Esophagus muscularis mucosa (tissue), 4 donors: Measurements from ENCODE around the gene HBP1. TPM values are rescaled to one million over a fixed set of nuclear protein-coding genes. Genes with fewer than 3 reads are reported as not detected.
A peak's percentile ranks its signal among the peaks of the same experiment; 100 is the strongest.

Experiments
- DNase-seq: peaks from one replicate; pipeline ENCODE4 v3.0.0-alpha.2; 2017; ENCODE audit errors: extremely low spot score
- H3K27ac ChIP-seq, 4 donors: fragments of 200-600 bp; sonication (generic); replicated peaks in 1 of 4; 1 replicate in 3 of 4; 2 replicates in 1 of 4; pipeline ENCODE4 v1.5.1; 2016 to 2019; ENCODE audit warnings: mild to moderate bottlenecking in 1 of 4
- H3K27me3 ChIP-seq, 4 donors: fragments of 200-600 bp; sonication (generic); one replicate each; pipeline versions ENCODE4 v1.5.1 to v1.6.0; 2016 to 2019
- H3K36me3 ChIP-seq, 4 donors: fragments of 200-600 bp; sonication (generic); one replicate each; pipeline ENCODE4 v1.5.1; 2016 to 2019
- H3K4me1 ChIP-seq, 4 donors: fragments of 200-600 bp; sonication (generic); one replicate each; pipeline ENCODE4 v1.5.1; 2016 to 2019
- H3K4me3 ChIP-seq, 4 donors: fragments of 200-600 bp; sonication (generic); 1 replicate in 2 of 4; 2 replicates in 2 of 4; pipeline ENCODE4 v1.5.1; 2016 to 2019; ENCODE audit warnings: mild to moderate bottlenecking in 4 of 4, moderate library complexity in 1 of 4
- H3K9me3 ChIP-seq, 4 donors: fragments of 200-600 bp; sonication (generic); 1 replicate in 3 of 4; 2 replicates in 1 of 4; pipeline ENCODE4 v1.5.1; 2016 to 2019
- CTCF ChIP-seq, 3 experiments: fragments of 200-600 bp in 2 of 3; fragments of 450-650 bp in 1 of 3; sonication (generic) in 2 of 3; IDR thresholded peaks; one replicate each; pipeline ENCODE4 v1.5.1; 2017 to 2019; ENCODE audit warnings: antibody characterized with exemption in 3 of 3, mild to moderate bottlenecking in 2 of 3, moderate library complexity in 1 of 3
- EP300 ChIP-seq: sonication (generic); formaldehyde crosslinking; IDR thresholded peaks from one replicate; pipeline ENCODE4 v1.6.1; 2017; ENCODE audit warnings: antibody characterized with exemption
- POLR2A ChIP-seq: fragments of 450-650 bp; IDR thresholded peaks from one replicate; pipeline ENCODE4 v1.6.1; 2017; ENCODE audit warnings: antibody characterized with exemption, moderate library complexity, mild to moderate bottlenecking, low read depth
- POLR2AphosphoS5 ChIP-seq, 2 donors: sonication (generic); formaldehyde crosslinking; IDR thresholded peaks; one replicate each; pipeline ENCODE4 v1.6.1; 2017; ENCODE audit warnings: antibody characterized with exemption in 2 of 2
- WGBS: methylation state at CpG from one replicate; pipeline ENCODE4 v1.1.5; 2018; 5-methylcytosine and 5-hydroxymethylcytosine counted together
- intact Hi-C: fragments of 100-400 bp; cut with DNase I; formaldehyde crosslinking; loops from one replicate; pipeline ENCODE4 v1.15.1; 2023
- total RNA-seq, 4 donors: library from RNA; depleted of rRNA; stranded (reverse); fragments of >200 nt; gene quantifications; one replicate each; pipeline versions ENCODE4 v1.1.0 to v1.2.1, GENCODE V29; 2016

Gene HBP1
- total RNA-seq, result 100 to 1,000 TPM in 3 of 4 donors, 10 to 100 TPM in 1; 60.4 to 113 (median 110) TPM

- Histone ChIP-seq H3K27me3 (no peaks in the 10 kb centered on the region), H3K4me3 (peak within 1 kb of the TSS; percentile 93 to 99 (median 96)), H3K9me3 (no peaks in the 10 kb centered on the region), H3K36me3 (peaks cover 0 to 4% (median 0%) of the 10 kb centered on the region in 4 donors), H3K27ac (peak within 1 kb of the TSS; percentile 99 to 100 (median 100)), H3K4me1 (peaks cover 32 to 41% (median 35%) of the 10 kb centered on the region in 4 donors)
- intact Hi-C loops, result no loop called here
- WGBS, result under 1% methylated on average over 36 of the region's 44 CpGs
- TF ChIP-seq POLR2AphosphoS5 (IDR thresholded peaks at IDR 0.05) (peak; percentile 79 to 83), EP300 (no peak), CTCF (IDR thresholded peaks at IDR 0.05) (no peak), POLR2A (peak; percentile 15)
- peak; percentile 100 for DNase-seq
Measured at GRCh38 chr7:107168233-107169119, at the start of gene HBP1. HBP1 (plus strand) TSS chr7:107169003; CDS start chr7:107179894, 10,891 bp downstream.

GRCh38 chr7:107119376-107120105 is 49.3 kb upstream of the HBP1 start:
- H3K4me3 ChIP-seq, result no peak overlapping the region
- TF ChIP-seq CTCF (IDR thresholded peaks at IDR 0.05), result no peak
- no peak for TF ChIP-seq EP300
- no peak for TF ChIP-seq POLR2A
- TF ChIP-seq POLR2AphosphoS5 (IDR thresholded peaks at IDR 0.05), result no peak
- H3K4me1 ChIP-seq, result peaks cover 15 to 45% (median 37%) of the 10 kb centered on the region in 4 donors
- no peaks in the 10 kb centered on the region for H3K9me3 ChIP-seq
- no peaks in the 10 kb centered on the region for H3K36me3 ChIP-seq
- no peaks in the 10 kb centered on the region for H3K27me3 ChIP-seq
- no peak for DNase-seq
- no peak overlapping the region for H3K27ac ChIP-seq
- intact Hi-C loops, result no loop called here
- WGBS, result 89% methylated on average over 6 of the region's 6 CpGs

GRCh38 chr7:107122486-107122911 is 46.3 kb upstream of the HBP1 start:
- no peak for TF ChIP-seq POLR2A
- intact Hi-C loops, result no loop called here
- H3K36me3 ChIP-seq, result no peaks in the 10 kb centered on the region
- peak overlapping the region in 1 of 4 donors; percentile 14 for H3K4me3 ChIP-seq
- DNase-seq, result no peak
- H3K27me3 ChIP-seq, result no peaks in the 10 kb centered on the region
- H3K4me1 ChIP-seq, result peaks cover 13 to 39% (median 33%) of the 10 kb centered on the region in 4 donors
- no peaks in the 10 kb centered on the region for H3K9me3 ChIP-seq
- whole genome bisulfite sequencing, result 20% methylated on average over 4 of the region's 4 CpGs
- H3K27ac ChIP-seq, result peak overlapping the region in 3 of 4 donors; percentile 43 to 63 (median 48)

- 94% methylated on average over 4 of the region's 4 CpGs for WGBS
- no peak for TF ChIP-seq POLR2AphosphoS5 (IDR thresholded peaks at IDR 0.05)
- no peak for TF ChIP-seq CTCF (IDR thresholded peaks at IDR 0.05)
- TF ChIP-seq POLR2A, result no peak
- DNase-seq, result no peak
- intact Hi-C loops, result no loop called here
- Histone ChIP-seq H3K9me3 (no peaks in the 10 kb centered on the region), H3K4me1 (peaks cover 5 to 31% (median 24%) of the 10 kb centered on the region in 4 donors), H3K36me3 (no peaks in the 10 kb centered on the region), H3K27me3 (no peaks in the 10 kb centered on the region), H3K4me3 (no peak overlapping the region), H3K27ac (peak overlapping the region in 1 of 4 donors; percentile 2)
Measured at GRCh38 chr7:107123392-107123791, 45.4 kb upstream of the HBP1 start.

GRCh38 chr7:107125475-107125874 is 43.3 kb upstream of the HBP1 start:
- 87% methylated on average over 5 of the region's 5 CpGs for WGBS
- no peak overlapping the region for H3K27ac ChIP-seq
- TF ChIP-seq EP300, result no peak
- TF ChIP-seq CTCF (IDR thresholded peaks at IDR 0.05), result no peak
- TF ChIP-seq POLR2A, result no peak
- TF ChIP-seq POLR2AphosphoS5 (IDR thresholded peaks at IDR 0.05), result no peak
- no peak for DNase-seq
- no peak overlapping the region for H3K4me3 ChIP-seq
- H3K4me1 ChIP-seq, result peaks cover 0 to 16% (median 11%) of the 10 kb centered on the region in 4 donors
- peaks cover 0 to 3% (median 0%) of the 10 kb centered on the region in 4 donors for H3K36me3 ChIP-seq
- H3K9me3 ChIP-seq, result no peaks in the 10 kb centered on the region
- H3K27me3 ChIP-seq, result no peaks in the 10 kb centered on the region
- intact Hi-C loops, result no loop called here
